ENCODE data around the gene ALDH1A1.
"Not testable (repeated sequence)": the region's sequence is repeated elsewhere in the genome, so short reads cannot be mapped to it uniquely, and the experiment has no call there.

Gene ALDH1A1

GRCh38 chr9:72891043-72891442 lies 61.8 kb downstream of the ALDH1A1 start:
- DNase-seq = no peak

GRCh38 chr9:72888943-72889342 lies 63.9 kb downstream of the ALDH1A1 start:
- DNase-seq = no peak

GRCh38 chr9:72888067-72888466 lies 64.8 kb downstream of the ALDH1A1 start:
- DNase-seq = no peak

GRCh38 chr9:72886386-72886785 lies 66.5 kb downstream of the ALDH1A1 start:
- DNase-seq = no peak

- no peak for DNase-seq
Observed at GRCh38 chr9:72884508-72884907, 68.3 kb downstream of the ALDH1A1 start.

- DNase-seq = no peak
Observed at GRCh38 chr9:72883875-72884274, 69.0 kb downstream of the ALDH1A1 start.

- no peak for DNase-seq
Observed at GRCh38 chr9:72882117-72882775, 70.6 kb downstream of the ALDH1A1 start.

- DNase-seq = no peak
Observed at GRCh38 chr9:72880821-72881220, 72.0 kb downstream of the ALDH1A1 start.

- no peak for DNase-seq
Observed at GRCh38 chr9:72875221-72875620, 77.6 kb downstream of the ALDH1A1 start.

GRCh38 chr9:72874344-72874743 lies 78.5 kb downstream of the ALDH1A1 start:
- no peak for DNase-seq

GRCh38 chr9:72873456-72873855 lies 79.4 kb downstream of the ALDH1A1 start:
- DNase-seq = no peak

GRCh38 chr9:72872718-72873117 lies 80.1 kb downstream of the ALDH1A1 start:
- DNase-seq = no peak

- no peak for DNase-seq
Observed at GRCh38 chr9:72871685-72872084, 81.2 kb downstream of the ALDH1A1 start.

GRCh38 chr9:72864327-72864726 lies 88.5 kb downstream of the ALDH1A1 start:
- no peak for DNase-seq

- no peak for DNase-seq
Observed at GRCh38 chr9:72863456-72864094, 89.3 kb downstream of the ALDH1A1 start.

GRCh38 chr9:72862788-72863187 lies 90.1 kb downstream of the ALDH1A1 start:
- DNase-seq = not testable (repeated sequence)

GRCh38 chr9:72858089-72858912 lies 94.6 kb downstream of the ALDH1A1 start:
- no peak for DNase-seq

- no peak for DNase-seq
Observed at GRCh38 chr9:72857624-72857996, 95.2 kb downstream of the ALDH1A1 start.

GRCh38 chr9:72856972-72857623 lies 95.8 kb downstream of the ALDH1A1 start:
- peak; percentile 5 to 48 for DNase-seq

- peak in 1 of 2 experiments; percentile 2 for DNase-seq
Observed at GRCh38 chr9:72855890-72856523, 96.8 kb downstream of the ALDH1A1 start.

- DNase-seq = no peak
Observed at GRCh38 chr9:72855321-72855720, 97.5 kb downstream of the ALDH1A1 start.

Data from NCI-H524 (cell line).